GM13977 (cell line): ENCODE results near the gene CEP83.
"Not testable (repeated sequence)": the region's sequence is repeated elsewhere in the genome, so short reads cannot be mapped to it uniquely, and the experiment has no call there.

Experiments used
- DNase-seq: peaks from one replicate; pipeline ENCODE4 v3.0.0; 2012; ENCODE audit warnings: low spot score
- CTCF ChIP-seq: IDR thresholded peaks from 2 replicates; pipeline ENCODE4 v1.5.1; 2012; ENCODE audit warnings: mild to moderate bottlenecking, control low read depth; ENCODE audit not compliant: insufficient read depth; ENCODE audit errors: extremely low read depth, missing control alignments
- in situ Hi-C: fragments of 300-500 bp; cut with MboI; formaldehyde crosslinking; loops from one replicate; pipeline ENCODE4 v1.12.0; 2022; ENCODE audit warnings: low sequenced_read_pairs, low pct_unique_long_range_greater_than_20kb, mixed read lengths, inconsistent platforms; ENCODE audit not compliant: unreplicated experiment

The CEP83 gene

GRCh38 chr12:94427501-94428381, 31.9 kb downstream of the CEP83 start:
- no peak for TF ChIP-seq CTCF
- DNase-seq = peak; percentile 15
- in situ Hi-C loops = no loop called here

GRCh38 chr12:94426049-94426448, 33.6 kb downstream of the CEP83 start:
- in situ Hi-C loops = no loop called here
- DNase-seq = no peak
- no peak for TF ChIP-seq CTCF

GRCh38 chr12:94424830-94425229, 34.8 kb downstream of the CEP83 start:
- DNase-seq, in situ Hi-C loops: not testable (repeated sequence)

- TF ChIP-seq CTCF = no peak
- no peak for DNase-seq
- in situ Hi-C loops = no loop called here
Measured at GRCh38 chr12:94421868-94422740, 37.6 kb downstream of the CEP83 start.

- in situ Hi-C loops = no loop called here
- TF ChIP-seq CTCF = no peak
- DNase-seq = no peak
Measured at GRCh38 chr12:94418517-94418916, 41.1 kb downstream of the CEP83 start.

- TF ChIP-seq CTCF = no peak
- no peak for DNase-seq
- in situ Hi-C loops = no loop called here
Measured at GRCh38 chr12:94416613-94417012, 43.1 kb downstream of the CEP83 start.

GRCh38 chr12:94415066-94415465, 44.6 kb downstream of the CEP83 start:
- no peak for TF ChIP-seq CTCF
- no peak for DNase-seq
- in situ Hi-C loops = no loop called here
